Stimulated activated naive CD4-positive, alpha-beta T cell (primary cell): ENCODE measurements around the gene ITPRIP.

ENCODE experiments used
- DNase-seq, 6 experiments: peaks; one replicate each; lab custom pipeline; 2025; lab: John Stamatoyannopoulos, UW

Gene ITPRIP

GRCh38 chr10:104340111-104340526, 1.9 kb upstream of the ITPRIP start:
- no peak for DNase-seq

GRCh38 chr10:104339469-104340110, 1.3 kb upstream of the ITPRIP start:
- no peak for DNase-seq

- DNase-seq: no peak
These were observed 712 bp downstream of the ITPRIP start for GRCh38 chr10:104337521-104337984.

- peak in 2 of 6 experiments; percentile 16 to 33 for DNase-seq
These were observed 1.3 kb downstream of the ITPRIP start for GRCh38 chr10:104336821-104337467.

- peak in 2 of 6 experiments; percentile 23 to 34 for DNase-seq
These were observed 3.2 kb downstream of the ITPRIP start for GRCh38 chr10:104334965-104335650.

- peak in 1 of 6 experiments; percentile 34 for DNase-seq
These were observed 3.7 kb downstream of the ITPRIP start for GRCh38 chr10:104334561-104334960.

GRCh38 chr10:104333728-104334373, 4.4 kb downstream of the ITPRIP start:
- DNase-seq: no peak

GRCh38 chr10:104333032-104333727, 5.1 kb downstream of the ITPRIP start:
- DNase-seq: peak; percentile 72 to 84 (median 78)

- DNase-seq: no peak
These were observed 5.8 kb downstream of the ITPRIP start for GRCh38 chr10:104332243-104333031.

GRCh38 chr10:104331208-104331838, 6.9 kb downstream of the ITPRIP start:
- no peak for DNase-seq

- no peak for DNase-seq
These were observed 7.8 kb downstream of the ITPRIP start for GRCh38 chr10:104330168-104331110.

GRCh38 chr10:104329735-104330134, 8.5 kb downstream of the ITPRIP start:
- DNase-seq: no peak

GRCh38 chr10:104328896-104329710, 9.2 kb downstream of the ITPRIP start:
- DNase-seq: peak; percentile 59 to 84 (median 69)

- DNase-seq: no peak
These were observed 9.7 kb downstream of the ITPRIP start for GRCh38 chr10:104328646-104328895.

- DNase-seq: peak in 1 of 6 experiments; percentile 28
These were observed 10.3 kb downstream of the ITPRIP start for GRCh38 chr10:104327745-104328645.

GRCh38 chr10:104326991-104327610, 11.2 kb downstream of the ITPRIP start:
- DNase-seq: no peak
